Stimulated activated CD8-positive, alpha-beta memory T cell treated with anti-CD3 and anti-CD28 coated beads, Interleukin-4, amount 100 ng/mL, for 1 hour (primary cell): Measurements from ENCODE around the gene ADSS1.

ENCODE experiments used
- DNase-seq, 2 donors: peaks; one replicate each; pipeline ENCODE4 v3.0.0-alpha.2; 2020; ENCODE audit warnings: low read depth in 2 of 2, low spot score in 1 of 2

The ADSS1 gene

GRCh38 chr14:104781271-104782077 lies 57.4 kb downstream of the ADSS1 start:
- no peak for DNase-seq

GRCh38 chr14:104782086-104782807 lies 58.2 kb downstream of the ADSS1 start:
- no peak for DNase-seq

- DNase-seq: no peak
Observed at GRCh38 chr14:104782808-104783139, 58.7 kb downstream of the ADSS1 start.

- no peak for DNase-seq
Observed at GRCh38 chr14:104783484-104784217, 59.6 kb downstream of the ADSS1 start.

GRCh38 chr14:104784218-104784568 lies 60.2 kb downstream of the ADSS1 start:
- no peak for DNase-seq

- DNase-seq: no peak
Observed at GRCh38 chr14:104784846-104785707, 61.0 kb downstream of the ADSS1 start.

GRCh38 chr14:104785708-104786080 lies 61.7 kb downstream of the ADSS1 start:
- no peak for DNase-seq

GRCh38 chr14:104786091-104786586 lies 62.1 kb downstream of the ADSS1 start:
- no peak for DNase-seq

GRCh38 chr14:104786726-104787675 lies 63.0 kb downstream of the ADSS1 start:
- DNase-seq: no peak

GRCh38 chr14:104787736-104788135 lies 63.7 kb downstream of the ADSS1 start:
- no peak for DNase-seq

- DNase-seq: no peak
Observed at GRCh38 chr14:104788161-104788818, 64.3 kb downstream of the ADSS1 start.

GRCh38 chr14:104788873-104789663 lies 65.0 kb downstream of the ADSS1 start:
- DNase-seq: no peak

GRCh38 chr14:104789752-104790743 lies 66.0 kb downstream of the ADSS1 start:
- DNase-seq: no peak

GRCh38 chr14:104791425-104791824 lies 67.4 kb downstream of the ADSS1 start:
- DNase-seq: no peak

GRCh38 chr14:104792101-104792884 lies 68.3 kb downstream of the ADSS1 start:
- DNase-seq: no peak

- no peak for DNase-seq
Observed at GRCh38 chr14:104792945-104793702, 69.1 kb downstream of the ADSS1 start.
